ENCODE data around the gene CHST9.
"Not testable (repeated sequence)": the region's sequence is repeated elsewhere in the genome, so short reads cannot be mapped to it uniquely, and the experiment has no call there.

CHST9 gene

DNA sequence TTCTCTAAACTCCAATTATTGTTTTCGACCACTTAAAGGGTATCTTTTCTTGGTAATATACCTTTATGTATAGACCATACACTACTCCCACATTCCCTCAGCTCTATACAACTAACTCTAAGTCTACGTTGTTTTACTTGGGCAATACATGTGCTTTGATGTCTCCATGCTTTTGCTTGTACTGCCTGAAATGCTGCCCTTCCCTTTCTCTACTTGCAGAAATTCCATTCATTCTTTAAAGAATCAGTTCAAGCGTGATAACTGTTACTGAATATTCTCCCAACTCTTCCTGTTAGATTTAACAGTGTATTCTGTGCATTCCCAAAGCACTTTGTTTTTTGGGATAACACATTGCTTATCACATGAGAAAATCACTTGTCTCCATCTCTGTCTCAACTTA is 162.6 kb downstream of the CHST9 start:
- DNase-seq (ENCODE audit: low read depth, low spot score), result no peak
- no peak overlapping the region for H3K4me3 ChIP-seq (ENCODE audit: low read length)

- no peak for DNase-seq (ENCODE audit: low read depth, low spot score)
- no peak overlapping the region for H3K4me3 ChIP-seq (ENCODE audit: low read length)
Observed at GRCh38 chr18:27017901-27018500, 167.1 kb downstream of the CHST9 start.

DNA sequence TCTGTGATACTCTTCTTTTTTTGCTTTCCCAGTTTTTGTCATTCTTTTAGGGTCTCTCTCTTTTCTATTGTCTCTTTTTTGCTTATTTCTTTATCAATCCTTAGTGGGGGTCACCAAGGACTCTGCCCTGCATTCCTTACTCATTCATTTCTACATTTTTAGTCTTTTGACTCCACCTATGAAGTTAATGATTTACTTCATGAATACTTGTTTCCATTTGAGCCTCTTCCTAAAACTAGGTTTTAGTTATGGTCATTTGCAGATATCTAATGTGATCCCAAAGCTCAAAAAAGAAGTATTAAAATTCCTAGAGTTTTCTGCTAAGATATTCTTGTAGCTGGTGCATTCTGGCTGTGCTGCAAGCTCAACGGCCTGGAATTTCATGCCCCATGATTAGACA is 170.3 kb downstream of the CHST9 start:
- no peak overlapping the region for H3K4me3 ChIP-seq (ENCODE audit: low read length)
- DNase-seq (ENCODE audit: low read depth, low spot score), result no peak

- no peak overlapping the region for H3K4me3 ChIP-seq (ENCODE audit: low read length)
- no peak for DNase-seq (ENCODE audit: low read depth, low spot score)
Observed at GRCh38 chr18:27010784-27011183, 174.3 kb downstream of the CHST9 start.

- H3K4me3 ChIP-seq (ENCODE audit: low read length), result no peak overlapping the region
- no peak for DNase-seq (ENCODE audit: low read depth, low spot score)
Observed at GRCh38 chr18:27009293-27009692, 175.8 kb downstream of the CHST9 start.

DNA sequence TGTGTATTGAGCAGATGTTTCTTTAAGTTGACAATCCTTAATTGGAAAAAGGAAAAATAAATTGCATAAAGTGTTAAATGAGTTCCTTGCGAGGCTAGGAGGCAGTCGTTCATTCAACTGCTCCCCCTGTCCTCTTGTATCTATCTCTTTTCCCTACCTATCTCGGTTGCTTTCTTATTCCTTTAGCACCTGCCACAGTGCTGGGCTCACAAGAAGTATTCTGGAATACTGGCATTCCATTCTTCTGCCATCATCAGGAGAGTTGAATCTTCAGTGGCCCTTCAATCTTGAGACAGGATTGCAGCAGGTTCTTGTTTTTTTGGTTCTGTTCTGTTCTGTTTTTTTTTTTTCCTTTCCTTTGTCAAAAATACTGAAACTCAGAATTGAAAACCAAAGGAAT is 176.5 kb downstream of the CHST9 start:
- DNase-seq (ENCODE audit: low read depth, low spot score), result no peak

DNA sequence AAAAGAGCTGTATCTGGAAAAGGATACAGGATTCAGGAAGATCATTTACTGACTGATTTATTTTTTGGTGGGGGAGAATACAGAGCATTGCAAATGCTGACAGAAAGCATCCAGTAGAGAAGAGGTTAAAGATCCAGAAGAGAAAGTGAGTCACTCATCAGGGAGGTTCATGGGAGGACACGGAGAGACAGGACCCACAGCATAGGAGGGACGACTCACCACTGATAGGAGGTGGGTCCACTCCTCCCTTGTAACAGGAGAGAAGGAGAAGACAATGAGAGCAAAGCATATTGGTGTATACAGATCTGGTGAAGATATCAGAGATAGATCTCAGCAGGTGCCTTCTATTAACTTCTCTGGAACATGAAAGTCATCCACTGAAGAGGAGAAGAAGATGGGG is 177.2 kb downstream of the CHST9 start:
- no peak overlapping the region for H3K4me3 ChIP-seq (ENCODE audit: low read length)
- no peak for DNase-seq (ENCODE audit: low read depth, low spot score)

More for the DNA sequence above, 176.5 kb downstream of the CHST9 start:
- no peak overlapping the region for H3K4me3 ChIP-seq (ENCODE audit: low read length)

GRCh38 chr18:27005589-27005988 is 179.5 kb downstream of the CHST9 start:
- H3K4me3 ChIP-seq (ENCODE audit: low read length), result no peak overlapping the region
- no peak for DNase-seq (ENCODE audit: low read depth, low spot score)

GRCh38 chr18:27004056-27004829 is 180.9 kb downstream of the CHST9 start:
- DNase-seq (ENCODE audit: low read depth, low spot score), result no peak
- no peak overlapping the region for H3K4me3 ChIP-seq (ENCODE audit: low read length)

GRCh38 chr18:26999797-27000196 is 185.3 kb downstream of the CHST9 start:
- H3K4me3 ChIP-seq (ENCODE audit: low read length), result no peak overlapping the region
- DNase-seq (ENCODE audit: low read depth, low spot score), result no peak

DNA sequence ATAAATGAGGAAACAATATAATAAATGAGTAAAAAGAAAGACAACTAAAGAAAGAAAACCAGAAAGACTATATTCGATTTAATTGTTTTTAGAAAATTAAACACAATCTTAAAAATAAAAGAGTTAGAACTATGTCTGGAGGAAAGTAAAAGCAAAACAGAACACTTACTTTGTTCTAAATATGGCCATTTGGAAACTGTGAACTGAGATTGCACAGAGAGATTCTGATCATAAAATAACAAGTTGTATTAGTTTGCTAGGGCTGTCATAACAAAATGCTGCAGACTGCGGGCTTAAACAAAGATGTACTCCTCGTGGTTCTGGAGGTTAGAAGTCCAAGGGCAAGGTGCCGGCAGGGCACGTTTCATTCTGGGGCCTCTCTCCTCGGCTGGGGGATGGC is 191.5 kb downstream of the CHST9 start:
- no peak overlapping the region for H3K4me3 ChIP-seq (ENCODE audit: low read length)
- DNase-seq (ENCODE audit: low read depth, low spot score), result no peak

DNA sequence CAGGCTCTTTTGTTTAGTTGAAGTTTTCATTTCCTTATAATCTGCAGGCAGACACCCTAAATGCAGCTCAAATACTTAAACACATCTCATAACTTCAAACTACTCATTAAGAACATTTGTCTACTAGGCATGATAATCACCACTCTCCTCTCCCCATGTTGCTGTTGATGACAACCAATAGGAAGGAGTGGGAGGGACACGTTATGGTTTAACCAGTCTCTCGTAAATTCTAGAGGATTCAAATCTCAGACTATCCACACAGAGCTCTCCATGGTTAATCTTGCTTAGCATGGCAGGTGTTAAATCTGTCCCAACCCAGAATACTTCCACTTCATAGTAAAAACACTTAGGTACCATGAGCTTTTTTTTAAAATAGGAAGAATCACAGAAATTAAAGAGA is 192.2 kb downstream of the CHST9 start:
- H3K4me3 ChIP-seq (ENCODE audit: low read length), result no peak overlapping the region
- no peak for DNase-seq (ENCODE audit: low read depth, low spot score)

DNA sequence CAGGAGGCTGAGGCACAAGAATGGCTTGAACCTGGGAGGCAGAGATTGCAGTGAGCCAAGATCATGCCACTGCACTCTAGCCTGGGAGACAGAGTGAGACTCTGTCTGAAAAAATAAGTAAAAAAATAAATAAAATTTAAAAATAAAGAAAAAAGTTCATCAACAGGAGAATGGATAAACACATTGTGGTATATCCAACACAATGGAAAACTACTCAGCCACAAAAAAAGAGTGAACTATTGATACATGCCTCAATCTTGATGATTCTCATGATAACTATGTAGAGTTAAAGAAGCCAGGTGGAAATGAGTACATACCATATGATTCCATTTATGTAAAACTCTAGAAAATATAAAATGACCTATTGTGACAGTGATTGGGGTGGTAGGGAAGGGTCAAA is 195.3 kb downstream of the CHST9 start:
- no peak for DNase-seq (ENCODE audit: low read depth, low spot score)
- H3K4me3 ChIP-seq (ENCODE audit: low read length), result no peak overlapping the region

GRCh38 chr18:26981360-26982082 is 203.6 kb downstream of the CHST9 start:
- no peak for DNase-seq (ENCODE audit: low read depth, low spot score)
- H3K4me3 ChIP-seq (ENCODE audit: low read length), result no peak overlapping the region

DNA sequence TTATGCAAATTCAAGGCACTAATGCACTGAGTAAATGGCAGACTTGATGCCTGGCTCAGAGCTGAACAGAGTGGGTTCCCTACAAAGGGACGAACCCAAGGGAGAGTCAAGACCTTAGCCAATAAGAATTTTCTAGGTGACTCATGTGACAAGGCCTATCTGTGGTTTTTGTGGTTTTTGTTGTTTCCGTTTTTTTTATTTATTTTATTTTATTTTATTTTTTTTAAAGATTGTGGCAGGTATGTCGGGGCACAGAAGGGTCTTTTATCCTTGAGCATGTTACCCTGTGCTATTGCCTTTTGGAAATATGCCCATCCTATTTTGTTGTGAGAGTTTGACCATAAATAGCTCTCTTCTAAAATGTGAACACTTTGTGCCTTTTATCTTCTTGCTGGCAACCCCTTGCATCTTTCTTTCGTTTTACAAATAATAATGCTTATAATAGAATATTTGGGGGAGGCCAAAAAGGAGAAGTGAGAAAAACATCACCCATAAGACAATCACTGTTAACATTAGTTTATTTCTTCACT is 206.2 kb downstream of the CHST9 start:
- no peak for DNase-seq (ENCODE audit: low read depth, low spot score)
- H3K4me3 ChIP-seq (ENCODE audit: low read length), result no peak overlapping the region

DNA sequence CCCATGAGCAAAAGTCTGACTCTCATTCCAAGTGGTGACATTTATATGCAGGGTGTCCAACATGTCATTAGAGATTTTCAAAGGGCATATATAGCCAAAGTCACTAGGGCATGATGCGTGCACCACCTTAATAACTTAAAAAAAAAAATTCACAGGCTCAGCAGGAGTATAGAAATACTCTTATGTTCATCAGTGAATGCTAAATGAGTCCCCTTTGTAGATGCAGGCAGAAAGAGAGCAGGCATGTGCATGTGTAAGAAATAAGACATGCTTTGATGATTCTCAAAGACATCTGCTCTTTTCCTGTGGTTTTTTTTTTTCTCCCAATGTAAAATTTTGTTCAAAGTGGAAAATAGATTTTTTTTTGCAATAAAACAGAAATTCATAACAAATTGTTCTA is 207.3 kb downstream of the CHST9 start:
- no peak for DNase-seq (ENCODE audit: low read depth, low spot score)

GRCh38 chr18:26976206-26976605 is 208.9 kb downstream of the CHST9 start:
- DNase-seq (ENCODE audit: low read depth, low spot score), result no peak
- H3K4me3 ChIP-seq (ENCODE audit: low read length), result no peak overlapping the region

More for the DNA sequence above, 207.3 kb downstream of the CHST9 start:
- no peak overlapping the region for H3K4me3 ChIP-seq (ENCODE audit: low read length)

DNA sequence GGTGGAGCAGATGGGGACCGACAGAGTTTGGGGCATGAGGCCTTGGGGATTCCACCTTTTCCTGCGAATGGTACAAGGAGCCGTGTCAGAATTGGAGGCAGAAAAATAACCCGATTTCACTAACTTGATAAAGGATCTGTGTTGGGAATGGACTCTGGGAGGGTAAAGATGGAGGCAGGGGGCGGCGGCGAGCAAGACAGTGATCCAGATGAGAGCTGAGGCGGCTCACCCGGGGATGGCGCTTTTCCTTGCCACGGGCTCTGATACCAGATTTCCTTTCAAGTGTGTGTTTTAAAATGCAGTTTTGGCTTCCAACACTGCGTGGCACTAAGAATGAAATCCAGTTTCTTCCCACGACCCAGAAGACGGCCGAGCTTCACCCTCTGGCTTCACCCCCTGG is 212.6 kb downstream of the CHST9 start:
- not testable (repeated sequence) for DNase-seq (ENCODE audit: low read depth, low spot score); H3K4me3 ChIP-seq (ENCODE audit: low read length)

DNA sequence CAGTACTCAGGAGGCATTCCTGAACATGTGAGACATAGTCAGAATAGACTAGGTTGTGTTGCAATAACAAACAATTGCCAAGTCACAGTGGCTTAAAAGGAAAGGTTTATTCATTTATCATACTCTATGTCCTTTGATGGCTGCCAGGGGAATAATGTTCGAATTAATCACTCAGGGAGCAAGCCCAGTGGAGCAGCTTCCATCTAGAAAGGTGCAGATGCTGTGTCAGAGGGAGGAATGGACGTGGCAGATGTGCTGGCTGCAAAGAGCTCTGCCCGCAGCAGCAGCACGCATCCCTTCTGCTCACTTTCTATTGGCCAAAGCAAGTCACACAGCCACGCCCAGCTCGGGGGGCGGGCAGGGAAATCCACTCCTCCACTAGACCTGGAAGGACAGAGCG is 213.7 kb downstream of the CHST9 start:
- no peak for DNase-seq (ENCODE audit: low read depth, low spot score)
- no peak overlapping the region for H3K4me3 ChIP-seq (ENCODE audit: low read length)

- H3K4me3 ChIP-seq (ENCODE audit: low read length), result no peak overlapping the region
- DNase-seq (ENCODE audit: low read depth, low spot score), result no peak
Observed at GRCh38 chr18:26970637-26971036, 214.5 kb downstream of the CHST9 start.
